Body of pancreas (tissue), 4 donors: Measurements from ENCODE around the gene DLG2.

Source experiments
- CTCF ChIP-seq, 7 experiments: fragments of 450-650 bp in 4 of 7; fragments of 200-600 bp in 3 of 7; sonication (generic) in 3 of 7; IDR thresholded peaks; one replicate each; pipeline ENCODE4 v1.5.1; 2016 to 2019; ENCODE audit warnings: antibody characterized with exemption in 7 of 7
- POLR2A ChIP-seq, 3 donors: fragments of 450-650 bp; IDR thresholded peaks; one replicate each; pipeline ENCODE4 v1.6.1; 2016; ENCODE audit warnings: antibody characterized with exemption in 3 of 3, mild to moderate bottlenecking in 2 of 3

GRCh38 chr11:83630211-83630610, 1996.9 kb downstream of the DLG2 start:
- TF ChIP-seq POLR2A (IDR thresholded peaks at IDR 0.05) (no peak), CTCF (IDR thresholded peaks at IDR 0.05) (no peak)
